HepG2 (cell line): ENCODE results near the gene KCNK5. TPM values are rescaled to one million over a fixed set of nuclear protein-coding genes. Genes with fewer than 3 reads are reported as not detected.

Experiments
- ATAC-seq: fragments of 200-7000 bp; cut with Tn5 transposase; 3 replicates; pipeline ENCODE4 v1.9.1; 2020; ENCODE audit warnings: mild to moderate bottlenecking, moderate library complexity
- BruUV-seq: library from RNA; stranded (reverse); fragments of 400-500 nt; replicated peaks from 2 replicates; lab custom pipeline; 2021; lab: Mats Ljungman, UMichigan
- CTCF ChIA-PET: fragments of 300-600 bp; formaldehyde crosslinking; extraction: SDS; loops from one replicate; lab custom pipeline; 2021; ENCODE audit warnings: low total read pairs, inconsistent platforms, low intra/inter-chr PET ratio; lab: Yijun Ruan, JAX
- POLR2A ChIA-PET: fragments of 350-600 bp; sonication (Branson Sonifier 250); formaldehyde crosslinking; loops from one replicate; lab custom pipeline; 2020; ENCODE audit warnings: antibody characterized with exemption, inconsistent platforms; lab: Yijun Ruan, JAX
- DNase-seq: peaks from one replicate; pipeline ENCODE4 v3.0.0-alpha.2; 2015; ENCODE audit warnings: low spot score
- FAIRE-seq: peaks from 3 replicates; lab custom pipeline; 2011; peaks lifted over from hg19 to GRCh38; lab: Jason Lieb, UNC
- H2AFZ ChIP-seq: one replicate; pipeline ENCODE4 v1.6.1; 2011; ENCODE audit warnings: low read length, inconsistent platforms
- H3K27ac ChIP-seq: fragments of 300-600 bp; 3 replicates; pipeline ENCODE4 v1.8.0; 2011; ENCODE audit warnings: mixed run types, mild to moderate bottlenecking, mixed read lengths, low read length, inconsistent platforms; ENCODE audit not compliant: insufficient read depth; ENCODE audit errors: extremely low read length
- H3K27me3 ChIP-seq, 2 experiments: fragments of 200-600 bp in 1 of 2; 2 replicates in 1 of 2; 3 replicates in 1 of 2; pipeline versions ENCODE4 v1.6.0 to v1.8.0; 2011; ENCODE audit warnings: low read length in 2 of 2, mild to moderate bottlenecking in 2 of 2, moderate library complexity in 2 of 2, inconsistent platforms in 1 of 2; ENCODE audit not compliant: insufficient read depth in 2 of 2, control insufficient read depth in 1 of 2
- H3K36me3 ChIP-seq, 2 experiments: fragments of 200-600 bp in 1 of 2; replicated peaks in 1 of 2; 2 replicates in 1 of 2; 3 replicates in 1 of 2; pipeline versions ENCODE4 v1.5.1 to v1.8.0; 2011; ENCODE audit warnings: low read length in 2 of 2, inconsistent platforms in 1 of 2; ENCODE audit not compliant: insufficient read depth in 2 of 2, control insufficient read depth in 1 of 2
- H3K4me1 ChIP-seq: 2 replicates; pipeline ENCODE4 v1.5.1; 2012; ENCODE audit warnings: low read length, inconsistent platforms; ENCODE audit not compliant: insufficient read depth
- H3K4me2 ChIP-seq: 2 replicates; pipeline ENCODE4 v1.6.0; 2011; ENCODE audit warnings: low read depth, low read length, inconsistent platforms
- H3K4me3 ChIP-seq, 3 experiments: fragments of 200-600 bp in 1 of 3; sonication (generic), shearing (Covaris generic) in 1 of 3; replicated peaks in 1 of 3; 2 replicates each; pipeline ENCODE4 v1.5.1; 2011 to 2016; ENCODE audit warnings: low read length in 3 of 3, inconsistent platforms in 2 of 3, low read depth in 2 of 3, mild to moderate bottlenecking in 2 of 3, control low read depth in 1 of 3, mixed read lengths in 1 of 3; ENCODE audit not compliant: insufficient read depth in 1 of 3
- H3K79me2 ChIP-seq: one replicate; pipeline ENCODE4 v1.6.1; 2011; ENCODE audit warnings: low read length, inconsistent platforms; ENCODE audit not compliant: insufficient read depth
- H3K9ac ChIP-seq: 2 replicates; pipeline ENCODE4 v1.6.0; 2011; ENCODE audit warnings: mild to moderate bottlenecking, low read depth, low read length, inconsistent platforms; ENCODE audit not compliant: insufficient read depth
- H3K9me3 ChIP-seq: 2 replicates; pipeline ENCODE4 v1.5.1; 2012; ENCODE audit warnings: mild to moderate bottlenecking, low read length
- H4K20me1 ChIP-seq: 2 replicates; pipeline ENCODE4 v1.6.0; 2011; ENCODE audit warnings: inconsistent platforms, mild to moderate bottlenecking, low read length, moderate library complexity; ENCODE audit not compliant: insufficient read depth
- ATF3 ChIP-seq: sonication (generic); formaldehyde crosslinking; IDR thresholded peaks from 2 replicates; pipeline ENCODE4 v1.4.0; 2020; ENCODE audit warnings: missing genetic modification reagents
- DNMT1 ChIP-seq: sonication (generic); formaldehyde crosslinking; IDR thresholded peaks from 2 replicates; pipeline ENCODE4 v1.5.1; 2020; ENCODE audit warnings: mild to moderate bottlenecking, missing genetic modification reagents
- EHMT2 ChIP-seq: fragments of 200-600 bp; sonication (generic); IDR thresholded peaks from 2 replicates; pipeline ENCODE4 v1.7.0; 2017; ENCODE audit warnings: antibody characterized with exemption, low read depth, low read length, borderline replicate concordance
- EZH2 ChIP-seq: conservative IDR thresholded peaks from 2 replicates; pipeline ENCODE4 v1.6.1; 2012; ENCODE audit warnings: mild to moderate bottlenecking, low read depth, low read length, moderate library complexity
- FOSL1 ChIP-seq: sonication (generic); formaldehyde crosslinking; IDR thresholded peaks from 2 replicates; pipeline ENCODE4 v1.9.0; 2021; ENCODE audit warnings: missing genetic modification reagents, borderline replicate concordance
- HBP1 ChIP-seq: IDR thresholded peaks from 2 replicates; pipeline ENCODE4 v1.6.1; 2016; ENCODE audit warnings: low read depth, control low read depth
- MBD4 ChIP-seq: IDR thresholded peaks from 2 replicates; pipeline ENCODE4 v1.6.1; 2012; ENCODE audit warnings: low read length, inconsistent platforms, borderline replicate concordance
- MXD3 ChIP-seq: IDR thresholded peaks from 2 replicates; pipeline ENCODE4 v1.6.1; 2016; ENCODE audit warnings: mild to moderate bottlenecking, missing biosample characterization, missing genetic modification reagents
- SNAI1 ChIP-seq: sonication (generic); formaldehyde crosslinking; IDR thresholded peaks from 2 replicates; pipeline ENCODE4 v1.5.0; 2020; ENCODE audit warnings: mild to moderate bottlenecking, missing genetic modification reagents, borderline replicate concordance
- ZSCAN21 ChIP-seq: sonication (generic); formaldehyde crosslinking; IDR thresholded peaks from 2 replicates; pipeline ENCODE4 v1.8.0; 2022; ENCODE audit warnings: mild to moderate bottlenecking, missing genetic modification reagents, moderate library complexity, borderline replicate concordance
- ZSCAN22 ChIP-seq: sonication (generic); formaldehyde crosslinking; IDR thresholded peaks from 2 replicates; pipeline ENCODE4 v1.4.0; 2020; ENCODE audit warnings: mild to moderate bottlenecking, missing genetic modification reagents
- WGBS: methylation state at CpG from one replicate; pipeline ENCODE4 v1.1.6; 2017; ENCODE audit warnings: low lambda C conversion rate; 5-methylcytosine and 5-hydroxymethylcytosine counted together
- in situ Hi-C: cut with HindIII; loops from 2 replicates; pipeline ENCODE4 v1.10.0; 2017; ENCODE audit warnings: low pct_unique_long_range_greater_than_20kb; ENCODE audit not compliant: extremely low pct_ligation_motif_present
- intact Hi-C: fragments of 100-400 bp; cut with micrococcal nuclease; formaldehyde crosslinking; loops from one replicate; pipeline ENCODE4 v1.10.0; 2022; ENCODE audit not compliant: unreplicated experiment
- polyA plus RNA-seq, 8 experiments: library from polyadenylated mRNA; depleted of rRNA in 3 of 8; stranded (reverse) in 7 of 8; unstranded in 1 of 8; fragments of >200 nt; fragmentation: Illumina TruSeq in 4 of 8; extraction: Trizol in 4 of 8; gene quantifications; 2 replicates each; pipeline versions ENCODE4 v1.2.1 to v1.2.3, GENCODE V29; 2011 to 2016; ENCODE audit warnings: low read depth in 4 of 8, missing spikeins in 1 of 8, mixed read lengths in 1 of 8; ENCODE audit not compliant: insufficient read depth in 1 of 8
- total RNA-seq, 5 experiments: library from RNA; depleted of rRNA; stranded (reverse); fragments of >200 nt; fragmentation: Illumina TruSeq; extraction: Trizol; gene quantifications; 2 replicates each; pipeline ENCODE4 v1.2.3, GENCODE V29; 2016; ENCODE audit warnings: low read depth in 1 of 5

Gene KCNK5
- total and polyA plus RNA-seq, 2 of the 13 experiments (the other 11 are each of a cell fraction or from before 2014, with no cell fraction given), result 0.04 TPM; not detected in 1

GRCh38 chr6:39243809-39244208 is 14.5 kb upstream of the KCNK5 start:
- FAIRE-seq, result no peak
- Histone ChIP-seq H2AFZ (no peak overlapping the region), H3K4me1 (no peaks in the 10 kb centered on the region), H3K4me2 (no peak overlapping the region), H3K36me3 (no peaks in the 10 kb centered on the region), H3K9me3 (no peaks in the 10 kb centered on the region), H3K79me2 (no peaks in the 10 kb centered on the region), H4K20me1 (no peaks in the 10 kb centered on the region), H3K4me3 (no peak overlapping the region), H3K9ac (no peak overlapping the region), H3K27me3 (no peaks in the 10 kb centered on the region; a peak in 1 of 5 replicates), H3K27ac (no peak overlapping the region)
- no peak for DNase-seq
- ChIA-PET POLR2A (no interaction called here), CTCF (no interaction called here)
- no peak for TF ChIP-seq DNMT1 (CRISPR knock-in tag)
- no peak for TF ChIP-seq EZH2
- TF ChIP-seq ATF3 (CRISPR knock-in tag), result no peak
- TF ChIP-seq SNAI1 (CRISPR knock-in tag), result no peak
- no peak for TF ChIP-seq MBD4
- TF ChIP-seq ZSCAN22 (CRISPR knock-in tag), result no peak
- no peak for TF ChIP-seq ZSCAN21 (CRISPR knock-in tag)
- ATAC-seq, result no peak
- in situ Hi-C loops (no loop called here), intact Hi-C loops (no loop called here)
- no TSS peak for BruUV-seq
- 62% methylated on average over 9 of the region's 9 CpGs for WGBS

- Histone ChIP-seq H3K27me3 (no peaks in the 10 kb centered on the region; a peak in 1 of 5 replicates), H3K27ac (no peak overlapping the region), H4K20me1 (no peaks in the 10 kb centered on the region), H3K4me1 (no peaks in the 10 kb centered on the region), H3K79me2 (no peaks in the 10 kb centered on the region), H3K4me3 (no peak overlapping the region), H3K9me3 (no peaks in the 10 kb centered on the region), H3K36me3 (no peaks in the 10 kb centered on the region), H3K9ac (no peak overlapping the region), H2AFZ (no peak overlapping the region), H3K4me2 (no peak overlapping the region)
- no peak for ATAC-seq
- POLR2A ChIA-PET, result no interaction called here
- intact Hi-C loops (no loop called here), in situ Hi-C loops (no loop called here)
- no peak for FAIRE-seq
- BruUV-seq, result no TSS peak
- DNase-seq, result no peak
- CTCF ChIA-PET, result no interaction called here
- 46% methylated on average over 2 of the region's 3 CpGs for WGBS
- TF ChIP-seq MXD3 (CRISPR knock-in tag) (no peak), FOSL1 (no peak), EHMT2 (no peak), HBP1 (CRISPR knock-in tag) (no peak)
These were observed 11.0 kb upstream of the KCNK5 start for GRCh38 chr6:39240155-39240757.
